GM18951 (cell line): Measurements from ENCODE around the gene ETHE1.

Source experiments
- POLR2A ChIP-seq: IDR thresholded peaks from 4 replicates; pipeline ENCODE4 v1.6.1; 2011; ENCODE audit warnings: mild to moderate bottlenecking; ENCODE audit not compliant: insufficient read length, insufficient read depth; ENCODE audit errors: extremely low read depth
- in situ Hi-C: fragments of 300-500 bp; cut with MboI; formaldehyde crosslinking; loops from one replicate; pipeline ENCODE4 v1.12.0; 2022; ENCODE audit warnings: low sequenced_read_pairs, mixed read lengths, inconsistent platforms; ENCODE audit not compliant: unreplicated experiment

The ETHE1 gene

GRCh38 chr19:43526884-43527859 lies at the start of gene ETHE1:
ETHE1 (minus strand) TSS chr19:43527201; CDS start chr19:43527177, 24 bp downstream.
- TF ChIP-seq POLR2A: peak; percentile 92
- in situ Hi-C loops: no loop called here

DNA sequence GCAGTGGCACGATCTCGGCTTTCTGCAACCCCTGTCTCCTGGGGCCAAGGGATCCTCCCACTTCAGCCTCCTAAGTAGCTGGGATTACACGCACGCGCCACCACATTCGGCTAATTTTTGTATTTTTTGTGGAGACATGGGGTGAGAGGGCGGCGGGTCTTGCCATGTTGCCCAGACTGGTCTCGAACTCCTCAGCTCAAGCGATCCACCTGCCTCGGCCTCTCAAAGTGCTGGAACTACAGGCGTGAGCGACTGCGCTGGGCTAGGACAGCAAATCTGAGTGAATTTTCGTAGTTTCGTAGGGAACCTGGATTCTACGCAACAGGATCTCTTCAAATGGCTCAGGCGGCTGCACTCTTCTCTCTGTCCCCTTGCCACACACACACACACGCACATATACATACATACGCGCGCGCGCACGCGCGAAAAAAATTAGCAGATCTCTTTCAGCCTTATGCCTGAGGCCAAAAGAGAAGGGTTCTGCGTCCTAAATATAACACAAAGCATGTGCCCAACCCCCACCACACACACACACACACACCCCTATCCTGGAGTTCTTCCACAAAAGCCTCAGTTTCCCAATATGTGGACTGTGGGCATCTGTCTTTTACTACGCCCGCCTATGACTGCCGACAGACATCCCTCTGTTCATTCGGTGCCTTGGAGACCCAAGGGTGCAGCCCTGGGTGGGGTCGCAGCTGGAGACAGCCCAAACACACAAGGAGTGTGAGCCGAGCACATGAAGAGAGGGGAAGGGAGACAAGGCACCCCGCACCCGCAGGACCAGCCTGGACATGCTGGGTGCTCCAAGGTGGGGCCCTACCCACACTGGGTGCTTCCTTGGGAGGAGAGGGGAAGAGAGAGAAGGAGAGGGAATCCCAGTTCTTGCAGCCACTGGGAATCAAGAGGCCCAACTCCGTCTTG lies 49.2 kb upstream of the ETHE1 start:
- in situ Hi-C loops: no loop called here
- no peak for TF ChIP-seq POLR2A

DNA sequence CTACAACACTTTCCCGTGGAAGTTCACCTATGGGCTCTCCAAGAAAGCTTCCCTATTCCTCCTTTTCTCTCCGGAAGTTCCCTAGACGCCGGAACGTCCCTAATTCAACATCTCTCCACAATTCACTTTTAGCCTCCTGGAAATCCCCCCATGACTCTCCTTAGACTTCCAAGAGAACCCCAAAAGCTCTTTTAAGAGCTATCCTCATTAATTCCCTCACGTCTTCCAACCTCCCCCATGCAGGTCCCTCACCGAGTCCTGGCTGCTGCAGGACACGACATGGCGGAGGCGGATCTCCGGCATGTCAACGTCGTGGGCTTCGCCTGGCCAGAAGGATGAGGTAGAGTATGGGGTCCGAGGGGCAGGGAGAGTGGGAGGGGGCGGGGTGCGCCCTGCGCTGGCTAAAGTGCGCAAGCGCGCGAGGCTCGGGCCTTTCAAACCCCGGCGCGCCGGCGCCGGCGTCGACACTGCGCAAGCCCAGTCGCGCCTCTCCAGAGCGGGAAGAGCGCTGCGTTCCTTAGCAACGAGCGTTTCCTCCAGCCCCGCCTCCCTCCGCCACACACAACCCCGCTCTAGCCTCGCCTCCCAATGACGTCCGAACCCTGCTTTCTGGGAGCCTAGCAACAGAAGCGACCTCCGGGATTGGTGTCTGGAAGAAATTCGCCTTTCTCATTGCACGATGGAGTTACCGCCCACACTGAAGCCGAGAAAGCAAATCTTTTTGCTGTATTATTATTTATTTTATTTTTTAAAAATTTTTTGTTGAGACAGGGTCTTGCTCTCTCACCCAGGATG lies 48.4 kb upstream of the ETHE1 start, which contains the start of the genes PINLYP and XRCC1:
Gene PINLYP (plus strand): TSS at position 646 of the 795 bp plus-strand sequence. CDS start 1,391 bp downstream, outside the sequence.
Gene XRCC1 (minus strand): TSS at position 372 of the 795 bp plus-strand sequence. CDS start 69 bp downstream, at position 303.
- in situ Hi-C loops: no loop called here
- TF ChIP-seq POLR2A: peak; percentile 68

- in situ Hi-C loops: no loop called here
- no peak for TF ChIP-seq POLR2A
Observed at GRCh38 chr19:43574424-43575155, 47.6 kb upstream of the ETHE1 start.

- no peak for TF ChIP-seq POLR2A
- in situ Hi-C loops: no loop called here
Observed at GRCh38 chr19:43572171-43572588, 45.2 kb upstream of the ETHE1 start.

DNA sequence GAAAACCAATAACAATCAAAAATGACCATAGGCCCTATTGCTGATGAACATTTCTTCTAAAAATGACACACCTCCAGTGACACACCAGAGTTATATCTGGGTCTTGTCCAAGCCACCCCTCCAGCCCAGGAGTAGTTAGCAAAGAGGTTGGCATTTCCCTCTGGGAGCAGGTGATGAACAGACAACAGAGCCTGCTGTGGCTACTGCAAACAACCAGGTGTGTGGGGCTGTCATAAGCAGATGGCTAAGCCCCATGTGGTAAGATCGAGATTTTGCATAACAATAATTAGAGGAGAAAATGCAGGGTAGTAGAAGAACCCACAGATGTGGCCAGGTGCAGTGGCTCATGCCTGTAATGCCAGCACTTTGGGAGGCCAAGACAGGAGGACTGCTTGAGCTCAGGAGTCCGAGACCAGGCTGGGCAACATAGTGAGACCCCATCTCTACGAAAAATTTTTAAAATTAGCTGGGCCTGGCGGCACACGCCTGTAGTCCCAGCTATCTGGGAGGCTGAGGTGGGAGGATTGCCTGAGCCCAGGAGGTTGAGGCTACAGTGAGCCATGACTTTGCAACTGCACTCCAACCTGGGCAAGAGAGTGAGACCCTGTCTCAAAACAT lies 43.3 kb upstream of the ETHE1 start:
- in situ Hi-C loops: no loop called here
- no peak for TF ChIP-seq POLR2A

DNA sequence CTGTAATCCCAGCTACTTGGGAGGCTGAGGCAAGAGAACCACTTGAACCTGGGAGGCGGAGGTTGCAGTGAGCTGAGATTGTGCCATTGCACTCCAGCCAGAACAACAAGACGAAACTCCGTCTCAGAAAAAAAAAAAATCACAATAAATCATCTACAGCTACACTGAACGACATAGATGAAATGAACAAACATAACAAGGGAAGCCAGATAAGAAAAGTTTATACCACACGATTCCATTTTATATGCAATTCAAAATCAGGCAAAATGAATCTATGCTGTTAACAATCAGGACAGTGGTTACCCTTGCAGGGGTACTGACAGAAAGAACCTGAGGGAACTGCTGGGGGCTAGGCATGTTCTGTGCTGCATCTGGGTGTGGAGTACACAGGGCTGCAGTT lies 42.7 kb upstream of the ETHE1 start:
- in situ Hi-C loops: no loop called here
- no peak for TF ChIP-seq POLR2A

GRCh38 chr19:43564800-43565199 lies 37.8 kb upstream of the ETHE1 start:
- in situ Hi-C loops: no loop called here
- TF ChIP-seq POLR2A: no peak

- TF ChIP-seq POLR2A: no peak
- in situ Hi-C loops: no loop called here
Observed at GRCh38 chr19:43563816-43564457, 36.9 kb upstream of the ETHE1 start.

GRCh38 chr19:43562698-43563241 lies 35.8 kb upstream of the ETHE1 start:
- in situ Hi-C loops: no loop called here

More at GRCh38 chr19:43562698-43563241, 35.8 kb upstream of the ETHE1 start:
- TF ChIP-seq POLR2A: no peak
